SIG-M5 treated with dmso at 0.1 percent for 504 hours (cell line): ENCODE measurements around the gene SCCPDH.

ENCODE experiments used
- DNase-seq: peaks from one replicate; lab custom pipeline; 2025; ENCODE audit not compliant: unreplicated experiment; lab: John Stamatoyannopoulos, UW

The SCCPDH gene

GRCh38 chr1:246784621-246785493, 60.6 kb downstream of the SCCPDH start:
- DNase-seq = no peak

GRCh38 chr1:246785494-246786111, 61.4 kb downstream of the SCCPDH start:
- DNase-seq = no peak

- no peak for DNase-seq
Observed at GRCh38 chr1:246786606-246787238, 62.5 kb downstream of the SCCPDH start.

GRCh38 chr1:246787781-246788513, 63.7 kb downstream of the SCCPDH start:
- DNase-seq = no peak

GRCh38 chr1:246788895-246789338, 64.7 kb downstream of the SCCPDH start:
- DNase-seq = no peak

- no peak for DNase-seq
Observed at GRCh38 chr1:246789454-246790339, 65.5 kb downstream of the SCCPDH start.

GRCh38 chr1:246790364-246790763, 66.2 kb downstream of the SCCPDH start:
- DNase-seq = no peak

GRCh38 chr1:246790833-246791232, 66.6 kb downstream of the SCCPDH start:
- no peak for DNase-seq

GRCh38 chr1:246791303-246791918, 67.2 kb downstream of the SCCPDH start:
- no peak for DNase-seq

GRCh38 chr1:246792603-246793002, 68.4 kb downstream of the SCCPDH start:
- no peak for DNase-seq

GRCh38 chr1:246793356-246793896, 69.2 kb downstream of the SCCPDH start:
- DNase-seq = no peak

GRCh38 chr1:246794048-246794827, 70.0 kb downstream of the SCCPDH start:
- DNase-seq = no peak

- no peak for DNase-seq
Observed at GRCh38 chr1:246794828-246795671, 70.8 kb downstream of the SCCPDH start.

GRCh38 chr1:246795906-246796694, 71.9 kb downstream of the SCCPDH start:
- DNase-seq = no peak

GRCh38 chr1:246797157-246797556, 72.9 kb downstream of the SCCPDH start:
- DNase-seq = no peak

- no peak for DNase-seq
Observed at GRCh38 chr1:246797597-246797996, 73.4 kb downstream of the SCCPDH start.

- no peak for DNase-seq
Observed at GRCh38 chr1:246798107-246798506, 73.9 kb downstream of the SCCPDH start.
